GM12878 (cell line): Measurements from ENCODE around the gene TRPM3. TPM values are rescaled to one million over a fixed set of nuclear protein-coding genes. Genes with fewer than 3 reads are reported as not detected.

Source experiments
- ATAC-seq: fragments of 200-7000 bp; cut with Tn5 transposase; 3 replicates; pipeline ENCODE4 v1.9.1; 2020; ENCODE audit warnings: mild to moderate bottlenecking, moderate library complexity
- BruUV-seq: library from RNA; stranded (reverse); fragments of 400-500 nt; replicated peaks from 2 replicates; lab custom pipeline; 2021; lab: Mats Ljungman, UMichigan
- CTCF ChIA-PET: fragments of 300-600 bp; sonication (Branson Sonifier 250); formaldehyde crosslinking; extraction: SDS; loops from one replicate; lab custom pipeline; 2021; ENCODE audit warnings: inconsistent platforms; lab: Yijun Ruan, JAX
- POLR2A ChIA-PET: fragments of 350-600 bp; formaldehyde crosslinking; extraction: SDS; loops from one replicate; lab custom pipeline; 2021; ENCODE audit warnings: inconsistent platforms; lab: Charles Lee
- RAD21 ChIA-PET: fragments of 300-600 bp; sonication (Branson Sonifier 250); formaldehyde crosslinking; loops from one replicate; lab custom pipeline; 2023; ENCODE audit warnings: antibody characterized with exemption; ENCODE audit not compliant: unreplicated experiment; lab: Charles Lee
- SMC1A ChIA-PET: fragments of 300-600 bp; sonication (Branson Sonifier 250); formaldehyde crosslinking; loops from one replicate; lab custom pipeline; 2023; ENCODE audit not compliant: unreplicated experiment, uncharacterized antibody; lab: Charles Lee
- DNase-seq: peaks from one replicate; pipeline ENCODE4 v3.0.0-alpha.2; 2011; ENCODE audit warnings: low read depth, low spot score
- FAIRE-seq: peaks from 3 replicates; lab custom pipeline; 2011; peaks lifted over from hg19 to GRCh38; lab: Jason Lieb, UNC
- H2AFZ ChIP-seq: 2 replicates; pipeline ENCODE4 v1.6.0; 2011; ENCODE audit warnings: low read depth, low read length, control low read depth; ENCODE audit not compliant: control insufficient read depth
- H3K27ac ChIP-seq: 2 replicates; pipeline ENCODE4 v1.5.1; 2011; ENCODE audit warnings: control low read depth; ENCODE audit not compliant: control insufficient read depth, insufficient read depth
- H3K27me3 ChIP-seq, 2 experiments: replicated peaks in 1 of 2; 2 replicates each; pipeline versions ENCODE4 v1.6.0 to v1.6.1; 2011; ENCODE audit warnings: low read length in 1 of 2; ENCODE audit not compliant: control insufficient read depth in 2 of 2, insufficient read depth in 2 of 2
- H3K36me3 ChIP-seq, 2 experiments: 2 replicates each; pipeline ENCODE4 v1.5.1; 2011; ENCODE audit warnings: low read length in 1 of 2; ENCODE audit not compliant: control insufficient read depth in 2 of 2, insufficient read depth in 2 of 2
- H3K4me1 ChIP-seq: 2 replicates; pipeline ENCODE4 v1.6.1; 2011; ENCODE audit warnings: mild to moderate bottlenecking, low read length, moderate library complexity, mixed read lengths; ENCODE audit not compliant: control insufficient read depth, insufficient read depth
- H3K4me2 ChIP-seq: 2 replicates; pipeline ENCODE4 v1.6.0; 2011; ENCODE audit warnings: control low read depth; ENCODE audit not compliant: control insufficient read depth, insufficient read depth
- H3K4me3 ChIP-seq: fragments of 200-600 bp; sonication (generic); 2 replicates; pipeline ENCODE4 v1.5.1; 2016
- H3K79me2 ChIP-seq: 2 replicates; pipeline ENCODE4 v1.6.0; 2011; ENCODE audit warnings: low read length; ENCODE audit not compliant: control insufficient read depth, insufficient read depth
- H3K9ac ChIP-seq: 2 replicates; pipeline ENCODE4 v1.8.0; 2011; ENCODE audit warnings: low read length, control low read depth, mixed read lengths; ENCODE audit not compliant: control insufficient read depth, insufficient read depth
- H3K9me3 ChIP-seq: replicated peaks from 3 replicates; pipeline ENCODE4 v1.5.1; 2011; ENCODE audit warnings: mild to moderate bottlenecking, low read length; ENCODE audit not compliant: control insufficient read depth, insufficient read depth
- H4K20me1 ChIP-seq: 2 replicates; pipeline ENCODE4 v1.6.0; 2011; ENCODE audit not compliant: control insufficient read depth, insufficient read depth
- CEBPB ChIP-seq, 2 experiments: fragments of 150-350 bp in 1 of 2; IDR thresholded peaks; 2 replicates each; pipeline ENCODE4 v1.6.1; 2012 to 2014; ENCODE audit warnings: low read depth in 2 of 2, low read length in 2 of 2, borderline replicate concordance in 1 of 2, inconsistent platforms in 1 of 2
- CTCF ChIP-seq, 3 experiments: IDR thresholded peaks in 2 of 3; conservative IDR thresholded peaks in 1 of 3; 2 replicates each; pipeline ENCODE4 v1.5.1; 2011; ENCODE audit warnings: low read depth in 3 of 3, low read length in 3 of 3, mild to moderate bottlenecking in 3 of 3, control low read depth in 2 of 3, moderate library complexity in 2 of 3, inconsistent platforms in 1 of 3, mixed read lengths in 1 of 3; ENCODE audit not compliant: control insufficient read depth in 2 of 3, insufficient read depth in 1 of 3; ENCODE audit errors: extremely low read depth in 1 of 3
- CUX1 ChIP-seq: IDR thresholded peaks from 2 replicates; pipeline ENCODE4 v1.6.1; 2012; ENCODE audit warnings: improper control_type of control experiment, low read depth, low read length; ENCODE audit not compliant: insufficient replicate concordance
- EP300 ChIP-seq, 2 experiments: fragments of 150-350 bp in 1 of 2; IDR thresholded peaks; 2 replicates each; pipeline ENCODE4 v1.6.1; 2011 to 2012; ENCODE audit warnings: low read depth in 2 of 2, low read length in 2 of 2, borderline replicate concordance in 1 of 2, improper control_type of control experiment in 1 of 2, inconsistent platforms in 1 of 2; ENCODE audit not compliant: control insufficient read depth in 1 of 2
- FOXK2 ChIP-seq: fragments of 450-650 bp; IDR thresholded peaks from 2 replicates; pipeline ENCODE4 v1.6.1; 2017; ENCODE audit warnings: mild to moderate bottlenecking, moderate library complexity
- NFIC ChIP-seq: IDR thresholded peaks from 2 replicates; pipeline ENCODE4 v1.6.1; 2012; ENCODE audit warnings: low read depth, mild to moderate bottlenecking, inconsistent platforms, low read length, moderate library complexity
- RAD51 ChIP-seq: fragments of 450-650 bp; IDR thresholded peaks from 2 replicates; pipeline ENCODE4 v1.6.1; 2016; ENCODE audit warnings: moderate library complexity, mild to moderate bottlenecking, inconsistent platforms
- SIX5 ChIP-seq: IDR thresholded peaks from 2 replicates; pipeline ENCODE4 v1.6.1; 2011; ENCODE audit warnings: mild to moderate bottlenecking, low read depth, low read length, moderate library complexity; ENCODE audit not compliant: severe bottlenecking
- SMC3 ChIP-seq: IDR thresholded peaks from 2 replicates; pipeline ENCODE4 v1.6.1; 2011; ENCODE audit warnings: low read length, improper control_type of control experiment, borderline replicate concordance
- TARDBP ChIP-seq: IDR thresholded peaks from 2 replicates; pipeline ENCODE4 v1.6.1; 2016; ENCODE audit warnings: borderline replicate concordance
- WGBS: methylation state at CpG from one replicate; pipeline ENCODE4 v1.1.6; 2016; ENCODE audit warnings: low lambda C conversion rate; ENCODE audit not compliant: insufficient replicate concordance, insufficient coverage; ENCODE audit errors: missing lambda C conversion rate; 5-methylcytosine and 5-hydroxymethylcytosine counted together
- in situ Hi-C: fragments of 300-500 bp; cut with MboI; formaldehyde crosslinking; loops from 9 replicates; pipeline ENCODE4 v1.14.3; 2018; ENCODE audit warnings: mixed read lengths
- intact Hi-C: fragments of 100-400 bp; cut with micrococcal nuclease; formaldehyde crosslinking; loops from one replicate; pipeline ENCODE4 v1.14.2; 2022; ENCODE audit not compliant: unreplicated experiment
- polyA plus RNA-seq, 11 experiments: library from polyadenylated mRNA; depleted of rRNA in 4 of 11; unstranded in 6 of 11; stranded (reverse) in 5 of 11; fragments of >200 nt; fragmentation: Nextera tagmentation in 4 of 11; fragmentation: Illumina TruSeq in 1 of 11; extraction: Ambion mirVana in 4 of 11; extraction: Trizol in 1 of 11; gene quantifications; 1 replicate in 1 of 11; 2 replicates in 10 of 11; pipeline versions ENCODE4 v1.2.1 to v1.2.3, GENCODE V29; 2011 to 2016; ENCODE audit warnings: inconsistent platforms in 2 of 11, missing spikeins in 2 of 11, low read depth in 1 of 11
- total RNA-seq, 4 experiments: library from RNA; depleted of rRNA in 3 of 4; stranded (reverse); fragments of >200 nt in 3 of 4; fragmentation: Illumina TruSeq in 1 of 4; extraction: Trizol in 1 of 4; gene quantifications; 2 replicates each; pipeline versions ENCODE4 v1.2.1 to v1.2.3, GENCODE V29; 2013 to 2021
- TF ChIP-seq, protein P1 (sequence below): IDR thresholded peaks from 2 replicates; pipeline ENCODE4 v1.6.1; 2011; ENCODE audit warnings: low read depth, mild to moderate bottlenecking, low read length, moderate library complexity, borderline replicate concordance; ENCODE audit errors: extremely low read depth

Gene TRPM3
- total and polyA plus RNA-seq, 10 of the 15 experiments (the other 5 are each of a cell fraction or from before 2014, with no cell fraction given), result not detected

- Histone ChIP-seq H3K4me1 (no peaks in the 10 kb centered on the region), H2AFZ (no peak overlapping the region), H3K4me3 (no peak overlapping the region), H3K9ac (no peak overlapping the region), H3K4me2 (no peak overlapping the region), H4K20me1 (no peaks in the 10 kb centered on the region), H3K9me3 (no peaks in the 10 kb centered on the region), H3K36me3 (no peaks in the 10 kb centered on the region), H3K27me3 (no peaks in the 10 kb centered on the region), H3K79me2 (no peaks in the 10 kb centered on the region), H3K27ac (no peak overlapping the region)
- ChIA-PET RAD21 (interaction anchor here (1.0 to 1.4 kb wide), 4 partner anchors 38 to 1385 kb away, joined by 3 to 18 read pairs (median 4); no protein-coding TSS in a partner anchor), CTCF (interaction anchor here (0.7 to 3.8 kb wide), 22 partner anchors 10 to 645 kb away, joined by 3 to 57 read pairs (median 3); no protein-coding TSS in a partner anchor), POLR2A (no interaction called here), SMC1A (interaction anchor here (0.8 to 1.9 kb wide), 3 partner anchors 356 to 609 kb away, joined by 4 to 11 read pairs (median 8); no protein-coding TSS in a partner anchor)
- WGBS, result 42% methylated on average over 15 of the region's 15 CpGs
- intact Hi-C loops (loop anchor here (1.0 to 10.0 kb wide), 5 partner anchors 185 to 609 kb away; no protein-coding TSS in a partner anchor), in situ Hi-C loops (loop anchor here (5.0 to 10.0 kb wide), 2 partner anchors 362 to 605 kb away; no protein-coding TSS in a partner anchor)
- no TSS peak for BruUV-seq
- peak; percentile 75 for ATAC-seq
- FAIRE-seq, result peak; percentile 35
- DNase-seq, result no peak
- TF ChIP-seq, protein P1, sequence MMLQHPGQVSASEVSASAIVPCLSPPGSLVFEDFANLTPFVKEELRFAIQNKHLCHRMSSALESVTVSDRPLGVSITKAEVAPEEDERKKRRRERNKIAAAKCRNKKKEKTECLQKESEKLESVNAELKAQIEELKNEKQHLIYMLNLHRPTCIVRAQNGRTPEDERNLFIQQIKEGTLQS, result no peak
- no peak for TF ChIP-seq RAD51
- no peak for TF ChIP-seq FOXK2
- TF ChIP-seq TARDBP, result no peak
- peak; percentile 0 to 64 (median 47); a peak in 4 of 6 replicates for TF ChIP-seq CTCF (IDR thresholded peaks at IDR 0.05 in 2 of 3, conservative IDR thresholded peaks at IDR 0.05 in 1 of 3; ENCODE audit: control insufficient read depth in 2 of 3, extremely low read depth in 1 of 3, insufficient read depth in 1 of 3, low read depth in 3 of 3, low read length in 3 of 3)
- TF ChIP-seq CEBPB (IDR thresholded peaks at IDR 0.05; ENCODE audit: borderline replicate concordance in 1 of 2, low read depth in 2 of 2, low read length in 2 of 2), result no peak
- no peak for TF ChIP-seq EP300 (IDR thresholded peaks at IDR 0.05; ENCODE audit: borderline replicate concordance in 1 of 2, control insufficient read depth in 1 of 2, low read depth in 2 of 2, low read length in 2 of 2)
- TF ChIP-seq SIX5, result no peak
- peak; percentile 44; the same call in 1 of the 2 replicates for TF ChIP-seq SMC3
- no peak for TF ChIP-seq CUX1
- TF ChIP-seq NFIC, result no peak
These were observed 481.3 kb downstream of the TRPM3 start for GRCh38 chr9:70639853-70640814.
